Osteoblast (primary cell): ENCODE results near the gene PSAPL1. TPM values are rescaled to one million over a fixed set of nuclear protein-coding genes. Genes with fewer than 3 reads are reported as not detected.

ENCODE experiments used
- DNase-seq: peaks from one replicate; pipeline ENCODE4 v3.0.0; 2011; ENCODE audit warnings: low spot score, mixed read lengths; ENCODE audit not compliant: insufficient read length; ENCODE audit errors: missing footprints
- H2AFZ ChIP-seq: 2 replicates; pipeline ENCODE4 v1.6.0; 2011; ENCODE audit warnings: mild to moderate bottlenecking, low read length
- H3K27ac ChIP-seq: 2 replicates; pipeline ENCODE4 v1.5.1; 2011; ENCODE audit warnings: mild to moderate bottlenecking, low read depth, low read length, moderate library complexity
- H3K27me3 ChIP-seq: 2 replicates; pipeline ENCODE4 v1.6.0; 2012; ENCODE audit warnings: mild to moderate bottlenecking, control low read depth, inconsistent platforms, low read length, moderate library complexity; ENCODE audit not compliant: insufficient read depth
- H3K36me3 ChIP-seq: 2 replicates; pipeline ENCODE4 v1.5.1; 2011; ENCODE audit warnings: mild to moderate bottlenecking, low read length, control low read depth, moderate library complexity; ENCODE audit not compliant: insufficient read depth
- H3K4me1 ChIP-seq: 2 replicates; pipeline ENCODE4 v1.5.1; 2011; ENCODE audit warnings: mild to moderate bottlenecking, low read length, control low read depth, moderate library complexity; ENCODE audit not compliant: insufficient read depth
- H3K4me2 ChIP-seq: 2 replicates; pipeline ENCODE4 v1.6.0; 2011; ENCODE audit warnings: mild to moderate bottlenecking, low read length; ENCODE audit not compliant: insufficient read depth
- H3K4me3 ChIP-seq: fragments of 200-600 bp; sonication (generic); 3 replicates; pipeline ENCODE4 v1.5.1; 2012; ENCODE audit warnings: mild to moderate bottlenecking, low read length, inconsistent platforms; ENCODE audit not compliant: insufficient read depth
- H3K79me2 ChIP-seq: 2 replicates; pipeline ENCODE4 v1.6.0; 2012; ENCODE audit warnings: mild to moderate bottlenecking, low read length, control low read depth, inconsistent platforms; ENCODE audit not compliant: insufficient read depth
- H3K9me3 ChIP-seq: 2 replicates; pipeline ENCODE4 v1.5.1; 2011; ENCODE audit warnings: low read depth, low read length, control low read depth
- H4K20me1 ChIP-seq: 2 replicates; pipeline ENCODE4 v1.6.0; 2012; ENCODE audit warnings: mild to moderate bottlenecking, low read length, control low read depth; ENCODE audit not compliant: insufficient read depth
- total RNA-seq: library from RNA; depleted of rRNA; stranded (reverse); fragments of >200 nt; gene quantifications from 2 replicates; pipeline ENCODE4 v1.2.3, GENCODE V29; 2012
- TF ChIP-seq, protein P1 (sequence below): IDR thresholded peaks from 2 replicates; pipeline ENCODE4 v1.5.1; 2011; ENCODE audit warnings: mild to moderate bottlenecking, low read depth, low read length, moderate library complexity; ENCODE audit errors: extremely low read depth

The PSAPL1 gene
- total RNA-seq, 1 donor = not detected

DNA sequence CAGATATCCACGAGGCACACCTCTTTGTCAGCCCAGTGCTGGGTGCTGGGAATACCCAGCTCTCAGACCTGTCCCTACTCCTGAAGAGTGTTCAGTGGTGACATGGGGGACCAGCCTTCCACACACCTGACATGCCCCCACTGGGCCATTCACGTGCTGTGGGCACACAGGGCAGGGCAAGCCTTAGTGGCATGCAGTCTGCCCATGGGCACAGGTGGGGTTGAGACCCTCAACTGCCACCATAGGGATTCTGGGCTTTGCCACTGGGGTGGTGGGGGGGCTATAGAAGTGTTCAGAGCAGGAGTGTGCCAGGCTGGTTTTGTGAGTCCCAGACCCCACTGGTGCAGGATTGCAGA lies 16.7 kb upstream of the PSAPL1 start:
- Histone ChIP-seq H3K9me3 (no peaks in the 10 kb centered on the region), H3K4me1 (no peaks in the 10 kb centered on the region), H3K79me2 (no peaks in the 10 kb centered on the region), H4K20me1 (no peaks in the 10 kb centered on the region), H2AFZ (no peak overlapping the region), H3K27me3 (peaks cover 3% of the 10 kb centered on the region), H3K4me3 (no peak overlapping the region), H3K4me2 (no peak overlapping the region), H3K36me3 (no peaks in the 10 kb centered on the region), H3K27ac (no peak overlapping the region)
- no peak for DNase-seq
- TF ChIP-seq, protein P1, sequence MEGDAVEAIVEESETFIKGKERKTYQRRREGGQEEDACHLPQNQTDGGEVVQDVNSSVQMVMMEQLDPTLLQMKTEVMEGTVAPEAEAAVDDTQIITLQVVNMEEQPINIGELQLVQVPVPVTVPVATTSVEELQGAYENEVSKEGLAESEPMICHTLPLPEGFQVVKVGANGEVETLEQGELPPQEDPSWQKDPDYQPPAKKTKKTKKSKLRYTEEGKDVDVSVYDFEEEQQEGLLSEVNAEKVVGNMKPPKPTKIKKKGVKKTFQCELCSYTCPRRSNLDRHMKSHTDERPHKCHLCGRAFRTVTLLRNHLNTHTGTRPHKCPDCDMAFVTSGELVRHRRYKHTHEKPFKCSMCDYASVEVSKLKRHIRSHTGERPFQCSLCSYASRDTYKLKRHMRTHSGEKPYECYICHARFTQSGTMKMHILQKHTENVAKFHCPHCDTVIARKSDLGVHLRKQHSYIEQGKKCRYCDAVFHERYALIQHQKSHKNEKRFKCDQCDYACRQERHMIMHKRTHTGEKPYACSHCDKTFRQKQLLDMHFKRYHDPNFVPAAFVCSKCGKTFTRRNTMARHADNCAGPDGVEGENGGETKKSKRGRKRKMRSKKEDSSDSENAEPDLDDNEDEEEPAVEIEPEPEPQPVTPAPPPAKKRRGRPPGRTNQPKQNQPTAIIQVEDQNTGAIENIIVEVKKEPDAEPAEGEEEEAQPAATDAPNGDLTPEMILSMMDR = no peak

DNA sequence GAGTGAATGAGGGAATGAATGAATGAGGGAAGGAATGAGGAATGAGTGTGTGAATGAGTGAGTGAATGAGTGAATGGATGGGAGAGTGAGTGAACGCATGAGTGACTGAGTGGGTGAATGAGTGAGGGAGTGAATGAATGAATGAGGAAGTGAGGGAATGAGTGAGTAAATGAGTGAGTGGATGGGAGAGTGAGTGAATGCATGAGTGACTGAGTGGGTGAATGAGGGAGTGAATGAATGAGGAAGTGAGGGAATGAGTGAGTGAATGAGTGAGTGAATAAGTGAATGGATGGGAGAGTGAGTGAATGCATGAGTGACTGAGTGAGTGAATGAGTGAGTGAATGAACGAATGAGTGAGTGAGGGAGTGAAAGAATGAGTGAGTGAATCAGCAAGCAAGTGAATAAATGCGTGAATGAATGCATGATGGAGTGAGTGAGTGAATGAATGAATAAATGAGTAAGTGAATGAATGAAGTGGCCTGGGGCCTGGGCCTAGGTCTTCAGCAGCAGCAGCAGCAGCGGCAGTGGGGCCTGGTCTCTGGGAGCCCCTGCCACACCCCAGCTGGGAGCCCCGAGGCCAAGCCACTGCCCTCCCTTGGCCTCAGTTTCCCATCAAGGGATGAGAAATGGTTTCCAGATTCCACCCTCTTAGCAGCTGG lies 16.2 kb upstream of the PSAPL1 start:
- no peak overlapping the region for H2AFZ ChIP-seq
- TF ChIP-seq, protein P1 = no peak
- no peaks in the 10 kb centered on the region for H3K79me2 ChIP-seq
- H3K27me3 ChIP-seq = peaks cover 3% of the 10 kb centered on the region
- no peak for DNase-seq
- no peaks in the 10 kb centered on the region for H3K9me3 ChIP-seq
- no peak overlapping the region for H3K4me2 ChIP-seq
- H3K4me3 ChIP-seq = no peak overlapping the region
- no peak overlapping the region for H3K27ac ChIP-seq
- no peaks in the 10 kb centered on the region for H3K36me3 ChIP-seq
- no peaks in the 10 kb centered on the region for H3K4me1 ChIP-seq
- H4K20me1 ChIP-seq = no peaks in the 10 kb centered on the region

DNA sequence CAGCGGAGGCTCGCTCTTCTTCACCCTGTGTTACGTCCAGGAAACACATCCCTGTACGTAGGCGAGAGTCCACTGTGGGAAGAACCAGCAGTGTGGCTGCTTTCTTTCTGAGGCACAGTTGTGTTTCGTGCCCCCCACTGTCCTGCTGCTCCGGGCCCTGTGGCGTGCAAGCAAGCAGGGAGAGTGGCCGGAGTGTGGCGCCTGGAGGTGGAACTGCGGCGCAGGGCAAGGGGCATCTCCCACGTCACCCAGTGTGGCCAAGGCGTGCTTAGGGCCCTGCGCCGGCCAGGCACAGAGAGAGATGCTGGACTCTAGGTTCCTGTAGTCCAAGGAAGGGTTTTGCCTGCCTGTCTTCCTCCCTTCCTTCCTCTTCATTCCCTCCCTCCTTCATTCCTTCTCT lies 13.3 kb upstream of the PSAPL1 start:
- DNase-seq = no peak
- H3K4me3 ChIP-seq = no peak overlapping the region
- no peak overlapping the region for H3K27ac ChIP-seq
- H3K79me2 ChIP-seq = no peaks in the 10 kb centered on the region
- no peaks in the 10 kb centered on the region for H3K36me3 ChIP-seq
- peaks cover 5% of the 10 kb centered on the region for H3K27me3 ChIP-seq
- H3K4me1 ChIP-seq = no peaks in the 10 kb centered on the region
- H2AFZ ChIP-seq = no peak overlapping the region
- no peak overlapping the region for H3K4me2 ChIP-seq
- no peaks in the 10 kb centered on the region for H4K20me1 ChIP-seq
- TF ChIP-seq, protein P1 = no peak
- no peaks in the 10 kb centered on the region for H3K9me3 ChIP-seq

DNA sequence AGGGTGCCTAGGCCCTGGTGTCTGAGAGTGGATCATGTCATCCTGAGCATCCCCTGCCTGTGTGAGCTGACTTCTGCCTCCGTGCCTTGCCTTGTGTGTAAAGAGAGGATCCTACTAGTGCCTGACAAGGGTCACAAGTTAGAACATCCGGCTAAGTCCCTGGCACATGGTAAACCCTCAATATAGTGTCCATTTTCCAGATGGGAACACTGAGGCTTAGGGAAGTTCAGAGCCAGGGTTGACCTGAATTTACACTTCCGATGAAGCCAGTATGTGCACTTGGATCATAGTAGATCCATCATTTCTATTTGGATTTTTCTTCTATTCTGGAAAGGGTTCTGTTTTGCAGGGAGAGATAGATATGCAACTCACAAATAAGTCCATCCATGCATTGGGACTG lies 12.5 kb upstream of the PSAPL1 start:
- Histone ChIP-seq H3K27me3 (peaks cover 5% of the 10 kb centered on the region), H3K4me3 (no peak overlapping the region), H2AFZ (no peak overlapping the region), H3K4me1 (no peaks in the 10 kb centered on the region), H3K9me3 (no peaks in the 10 kb centered on the region), H3K79me2 (no peaks in the 10 kb centered on the region), H3K36me3 (no peaks in the 10 kb centered on the region), H3K4me2 (no peak overlapping the region), H4K20me1 (no peaks in the 10 kb centered on the region), H3K27ac (no peak overlapping the region)
- TF ChIP-seq, protein P1 = no peak
- no peak for DNase-seq
